ENCODE results near the gene PPP2R5C. TPM values are rescaled to one million over a fixed set of nuclear protein-coding genes. Genes with fewer than 3 reads are reported as not detected.
A peak's percentile ranks its signal among the peaks of the same experiment; 100 is the strongest.

The PPP2R5C gene
- total and polyA plus RNA-seq, 9 of the 15 experiments (the other 6 are each of a cell fraction or from before 2014, with no cell fraction given) = 284 to 617 (median 395) TPM

- TF ChIP-seq HDAC2 (IDR thresholded peaks at IDR 0.05) (no peak), ZNF75A (CRISPR knock-in tag; IDR thresholded peaks at IDR 0.05) (no peak), DIDO1 (tag; IDR thresholded peaks at IDR 0.05; ENCODE audit: low read depth) (no peak), PKNOX1 (IDR thresholded peaks at IDR 0.05) (0 out of 2 replicates have a peak, but pooled peaks have one; percentile 9), TARDBP (IDR thresholded peaks at IDR 0.05) (no peak), HMGXB4 (CRISPR knock-in tag; IDR thresholded peaks at IDR 0.05) (no peak), ZNF518B (CRISPR knock-in tag; IDR thresholded peaks at IDR 0.05) (no peak), NFIX (CRISPR knock-in tag; IDR thresholded peaks at IDR 0.05; ENCODE audit: low read depth) (no peak), NR2C1 (IDR thresholded peaks at IDR 0.05) (no peak), NR2C1 (tag; IDR thresholded peaks at IDR 0.05) (no peak), HDAC3 (IDR thresholded peaks at IDR 0.05; ENCODE audit: borderline replicate concordance, partially characterized antibody) (no peak), MNT (conservative IDR thresholded peaks at IDR 0.05) (no peak), ZNF766 (CRISPR knock-in tag; conservative IDR thresholded peaks at IDR 0.05) (no peak), ZNF77 (CRISPR knock-in tag; IDR thresholded peaks at IDR 0.05) (no peak), POLR3G (IDR thresholded peaks at IDR 0.05; ENCODE audit: extremely low read depth, insufficient read length, insufficient replicate concordance) (no peak), ATF4 (CRISPR knock-in tag; IDR thresholded peaks at IDR 0.05) (no peak), SAP30 (IDR thresholded peaks at IDR 0.05; ENCODE audit: borderline replicate concordance, insufficient read depth, low read depth, low read length, poor library complexity, severe bottlenecking) (no peak), U2AF1 (optimal IDR thresholded peaks at IDR 0.05; ENCODE audit: low read depth, low read length) (no peak)
These were observed 112.5 kb downstream of the PPP2R5C start (continued) for GRCh38 chr14:101873991-101874390.
